Pancreas (tissue), 10 donors: Measurements from ENCODE around the gene TMUB1. TPM values are rescaled to one million over a fixed set of nuclear protein-coding genes. Genes with fewer than 3 reads are reported as not detected.

Experiments
- ATAC-seq, 4 donors: fragments of 200-7000 bp; cut with Tn5 transposase; one replicate each; pipeline versions ENCODE4 v1.8.0 to v1.9.1; 2020; ENCODE audit warnings: mild to moderate bottlenecking in 4 of 4, moderate library complexity in 4 of 4
- DNase-seq, 6 donors: peaks; one replicate each; pipeline ENCODE4 v3.0.0-alpha.2; 2020
- FAIRE-seq: peaks from 2 replicates; lab custom pipeline; 2012; peaks lifted over from hg19 to GRCh38; lab: Jason Lieb, UNC
- H3K27ac ChIP-seq, 4 donors: fragments of 200-600 bp; sonication (generic); 1 replicate in 3 of 4; 2 replicates in 1 of 4; pipeline versions ENCODE4 v1.5.0 to v1.8.0; 2020
- H3K27me3 ChIP-seq, 4 donors: fragments of 200-600 bp; one replicate each; pipeline ENCODE4 v1.8.0; 2021
- H3K36me3 ChIP-seq, 3 donors: fragments of 200-600 bp; sonication (generic) in 1 of 3; one replicate each; pipeline versions ENCODE4 v1.5.0 to v1.8.0; 2020 to 2021
- H3K4me1 ChIP-seq, 3 donors: fragments of 200-600 bp; one replicate each; pipeline ENCODE4 v1.8.0; 2021
- H3K4me3 ChIP-seq, 4 donors: fragments of 200-600 bp; sonication (generic) in 2 of 4; one replicate each; pipeline versions ENCODE4 v1.5.0 to v1.8.0; 2020 to 2021
- H3K9me3 ChIP-seq, 4 donors: fragments of 200-600 bp; one replicate each; pipeline ENCODE4 v1.8.0; 2021
- WGBS, 2 donors: extraction: QIAGEN DNeasy Blood & Tissue Kit; methylation state at CpG; one replicate each; pipeline ENCODE4 v1.1.7; 2013; 5-methylcytosine and 5-hydroxymethylcytosine counted together
- intact Hi-C, 3 donors: fragments of 100-400 bp; cut with DNase I; formaldehyde crosslinking; loops; one replicate each; pipeline versions ENCODE4 v1.11.1 to v1.14.2; 2022
- polyA plus RNA-seq, 2 donors: library from polyadenylated mRNA; stranded (reverse); fragments of 200-250 nt; gene quantifications; one replicate each; pipeline ENCODE4 v1.2.3, GENCODE V29; 2013
- total RNA-seq, 6 donors: library from RNA; stranded (reverse); fragmentation: NEBNext Ultra II Directional in 4 of 6; extraction: Animal tissue kit (Norgen Biotek cat#: 25700) in 4 of 6; gene quantifications; one replicate each; pipeline versions ENCODE4 v1.2.1 to v1.2.4, GENCODE V29; 2021 to 2023
- TF ChIP-seq, protein P1 (sequence below), 4 donors: fragments of 200-600 bp; sonication (generic) in 3 of 4; IDR thresholded peaks; one replicate each; pipeline versions ENCODE4 v1.5.0 to v1.8.0; 2021; ENCODE audit warnings: antibody characterized with exemption in 4 of 4
- donor health status: healthy with polysubstance abuse.
- donor health status: DM: no; HTN: no; CAD: no; lungs with moderate emphysema.
- donor health status: DM: no; HTN: no; CAD: no.
- donor health status: control.
- donor health status: control.
- donor health status: Bipolar disorder and iron deficiency.
- donor health status: DM: yes; HTN: yes; CAD: no.
- donor health status: DM: no; HTN: no; CAD: no.
- donor health status: DM: no; HTN: no; CAD: no.
- donor health status: DM: yes; HTN: yes; CAD: no.

TMUB1 gene, protein sequence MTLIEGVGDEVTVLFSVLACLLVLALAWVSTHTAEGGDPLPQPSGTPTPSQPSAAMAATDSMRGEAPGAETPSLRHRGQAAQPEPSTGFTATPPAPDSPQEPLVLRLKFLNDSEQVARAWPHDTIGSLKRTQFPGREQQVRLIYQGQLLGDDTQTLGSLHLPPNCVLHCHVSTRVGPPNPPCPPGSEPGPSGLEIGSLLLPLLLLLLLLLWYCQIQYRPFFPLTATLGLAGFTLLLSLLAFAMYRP
- total RNA-seq (10 to 100 TPM; 34.5 to 49.8 (median 39.3) TPM), polyA plus RNA-seq (100 to 1,000 TPM in 1 of 2 donors, 10 to 100 TPM in 1; 52.8 to 103 TPM)

DNA sequence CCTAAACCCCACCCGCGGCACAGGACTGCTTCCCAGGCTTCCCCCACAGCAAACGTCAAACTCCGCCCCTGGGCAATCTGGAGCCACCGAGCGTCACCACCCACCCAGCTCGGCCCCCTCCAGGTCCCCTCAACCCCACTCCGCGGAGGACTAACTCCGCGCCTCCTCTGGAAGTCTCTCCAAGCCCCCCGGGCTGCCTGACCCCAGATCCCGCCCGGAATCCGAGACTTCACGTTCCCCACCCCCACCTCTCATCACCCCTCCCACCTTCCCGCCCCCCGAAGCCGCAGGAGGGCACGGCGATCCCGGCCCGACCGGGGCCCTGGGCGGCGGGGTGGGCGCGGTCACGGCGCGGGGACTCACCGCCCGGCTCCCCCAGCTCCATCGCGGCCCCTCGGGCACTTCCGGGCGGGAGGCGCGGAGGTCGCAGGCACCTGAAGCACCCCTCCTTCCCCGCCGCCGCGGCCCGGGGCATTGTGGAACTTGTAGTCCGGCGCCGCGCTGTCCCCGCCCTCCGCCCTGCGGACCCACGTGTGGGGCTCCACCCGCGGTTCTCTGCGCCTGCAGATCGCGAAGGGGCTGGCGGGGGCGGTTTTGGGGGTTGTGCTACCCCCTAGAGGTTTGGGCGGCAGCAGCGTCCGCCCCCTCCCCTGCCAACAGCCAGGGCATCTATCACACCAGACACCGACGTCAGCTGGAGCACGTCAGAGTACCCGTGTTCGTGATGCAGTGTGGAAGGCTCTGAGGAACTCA, at the start of gene TMUB1:
TMUB1 (minus strand) TSS at position 423 of the 753 bp plus-strand sequence. CDS start 930 bp downstream, outside the sequence.
- intact Hi-C loops, result no loop called here

DNA sequence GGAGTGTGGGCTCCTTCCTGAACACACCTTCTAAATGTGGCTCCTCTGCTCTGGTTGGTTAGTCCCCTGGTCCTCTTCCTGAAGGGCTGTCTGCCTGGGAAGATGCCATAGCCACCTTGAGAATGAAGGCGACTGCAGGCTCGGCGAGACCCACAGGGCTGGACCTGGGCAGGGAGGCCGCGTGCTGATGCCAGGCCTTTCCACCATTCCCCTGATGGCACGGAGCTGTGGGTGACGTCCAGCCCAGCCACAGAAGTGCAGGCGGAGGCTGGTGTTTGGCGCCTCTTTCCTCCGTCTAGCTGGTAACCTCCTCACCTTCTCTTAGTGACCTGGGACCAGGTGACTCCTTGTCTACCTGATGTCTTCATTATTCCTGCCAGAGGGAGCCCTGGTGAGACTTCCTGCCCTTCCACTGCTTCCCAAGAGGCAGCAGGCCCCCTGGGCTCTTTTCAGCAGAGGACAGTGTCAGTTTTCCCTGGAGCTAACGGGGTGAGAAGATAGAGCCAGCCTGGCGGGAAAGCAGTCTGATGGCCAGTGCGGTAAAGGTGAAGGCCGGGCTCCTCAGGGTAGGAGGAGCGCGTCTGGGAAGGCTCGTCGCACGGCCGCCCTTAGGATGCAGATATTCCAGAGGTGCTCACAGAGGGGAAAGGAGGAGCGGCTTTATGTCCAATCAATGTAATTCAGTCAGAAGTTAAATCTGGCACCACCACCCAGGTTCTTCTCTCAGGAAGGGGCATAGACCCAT, 49.3 kb upstream of the TMUB1 start:
- Histone ChIP-seq H3K4me3 (no peak overlapping the region), H3K9me3 (no peaks in the 10 kb centered on the region), H3K4me1 (no peaks in the 10 kb centered on the region), H3K27me3 (no peaks in the 10 kb centered on the region), H3K27ac (no peak overlapping the region), H3K36me3 (peaks cover 0 to 47% (median 0%) of the 10 kb centered on the region in 3 donors)
- intact Hi-C loops, result no loop called here
- DNase-seq (peak in 3 of 6 donors; percentile 1 to 45 (median 7)), FAIRE-seq (no peak), ATAC-seq (no peak)
- TF ChIP-seq, protein P1, sequence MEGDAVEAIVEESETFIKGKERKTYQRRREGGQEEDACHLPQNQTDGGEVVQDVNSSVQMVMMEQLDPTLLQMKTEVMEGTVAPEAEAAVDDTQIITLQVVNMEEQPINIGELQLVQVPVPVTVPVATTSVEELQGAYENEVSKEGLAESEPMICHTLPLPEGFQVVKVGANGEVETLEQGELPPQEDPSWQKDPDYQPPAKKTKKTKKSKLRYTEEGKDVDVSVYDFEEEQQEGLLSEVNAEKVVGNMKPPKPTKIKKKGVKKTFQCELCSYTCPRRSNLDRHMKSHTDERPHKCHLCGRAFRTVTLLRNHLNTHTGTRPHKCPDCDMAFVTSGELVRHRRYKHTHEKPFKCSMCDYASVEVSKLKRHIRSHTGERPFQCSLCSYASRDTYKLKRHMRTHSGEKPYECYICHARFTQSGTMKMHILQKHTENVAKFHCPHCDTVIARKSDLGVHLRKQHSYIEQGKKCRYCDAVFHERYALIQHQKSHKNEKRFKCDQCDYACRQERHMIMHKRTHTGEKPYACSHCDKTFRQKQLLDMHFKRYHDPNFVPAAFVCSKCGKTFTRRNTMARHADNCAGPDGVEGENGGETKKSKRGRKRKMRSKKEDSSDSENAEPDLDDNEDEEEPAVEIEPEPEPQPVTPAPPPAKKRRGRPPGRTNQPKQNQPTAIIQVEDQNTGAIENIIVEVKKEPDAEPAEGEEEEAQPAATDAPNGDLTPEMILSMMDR (IDR thresholded peaks at IDR 0.05), result no peak
- 93 to 96% methylated on average over 21 of the region's 21 CpGs for WGBS, 2 donors

More for the DNA sequence above, at the start of gene TMUB1:
- ATAC-seq (peak; percentile 18 to 45 (median 32)), FAIRE-seq (no peak), DNase-seq (peak; percentile 75 to 93 (median 84))
- H3K27ac ChIP-seq, result peak within 1 kb of the TSS; percentile 53 to 86 (median 85)
- TF ChIP-seq, protein P1 (IDR thresholded peaks at IDR 0.05), result no peak
- no peaks in the 10 kb centered on the region for H3K36me3 ChIP-seq
- WGBS, 2 donors, result 0 to 1% methylated on average over 44 to 69 of the region's 69 CpGs
- H3K27me3 ChIP-seq, result no peaks in the 10 kb centered on the region
- H3K4me3 ChIP-seq, result peak within 1 kb of the TSS; percentile 53 to 99 (median 92)
- H3K4me1 ChIP-seq, result peaks cover 29 to 40% (median 32%) of the 10 kb centered on the region in 3 donors
- H3K9me3 ChIP-seq, result no peaks in the 10 kb centered on the region

DNA sequence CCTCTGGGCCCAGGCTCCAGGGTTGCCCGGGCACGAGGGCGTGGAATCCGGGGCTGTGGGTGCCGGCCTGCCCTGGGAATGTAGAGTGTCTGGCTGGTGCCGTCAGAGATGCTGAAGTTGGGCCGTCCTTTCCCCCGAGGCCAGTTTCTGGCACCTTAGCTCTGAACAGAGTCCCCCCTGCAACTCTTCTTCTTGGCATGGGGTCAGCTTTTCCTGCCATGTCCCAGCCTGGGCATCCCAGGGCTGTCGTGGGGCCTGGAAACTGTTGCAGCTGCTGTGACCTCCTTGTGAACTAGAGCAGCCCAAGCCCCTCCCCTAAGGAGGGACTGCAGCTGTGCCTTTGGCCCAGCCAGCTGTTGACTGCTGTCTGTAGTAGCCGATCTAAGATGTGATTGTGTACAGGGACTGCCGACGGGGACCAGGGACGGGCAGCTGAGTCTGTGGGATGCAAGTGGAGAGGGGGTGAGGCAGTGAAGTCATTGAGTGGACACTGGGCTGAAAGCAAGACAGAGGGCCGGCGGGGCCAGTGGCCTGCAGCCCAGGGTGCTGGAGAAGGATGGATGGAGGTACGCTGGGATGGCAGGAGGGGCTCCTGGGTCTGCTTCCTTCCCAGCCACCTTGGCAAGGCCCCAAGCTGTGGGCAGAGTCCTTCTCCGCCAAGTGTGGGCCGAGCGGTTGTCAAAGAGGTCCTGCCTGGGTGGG, 48.5 kb upstream of the TMUB1 start:
- 79 to 84% methylated on average over 18 to 19 of the region's 19 CpGs for whole genome bisulfite sequencing, 2 donors
- Histone ChIP-seq H3K27ac (no peak overlapping the region), H3K4me3 (no peak overlapping the region), H3K4me1 (no peaks in the 10 kb centered on the region), H3K36me3 (peaks cover 0 to 47% (median 0%) of the 10 kb centered on the region in 3 donors), H3K27me3 (no peaks in the 10 kb centered on the region), H3K9me3 (no peaks in the 10 kb centered on the region)
- TF ChIP-seq, protein P1 (IDR thresholded peaks at IDR 0.05), result no peak
- FAIRE-seq (no peak), DNase-seq (peak in 2 of 6 donors; percentile 28 to 56), ATAC-seq (peak in 2 of 4 donors; percentile 11 to 31)
- intact Hi-C loops, result no loop called here

DNA sequence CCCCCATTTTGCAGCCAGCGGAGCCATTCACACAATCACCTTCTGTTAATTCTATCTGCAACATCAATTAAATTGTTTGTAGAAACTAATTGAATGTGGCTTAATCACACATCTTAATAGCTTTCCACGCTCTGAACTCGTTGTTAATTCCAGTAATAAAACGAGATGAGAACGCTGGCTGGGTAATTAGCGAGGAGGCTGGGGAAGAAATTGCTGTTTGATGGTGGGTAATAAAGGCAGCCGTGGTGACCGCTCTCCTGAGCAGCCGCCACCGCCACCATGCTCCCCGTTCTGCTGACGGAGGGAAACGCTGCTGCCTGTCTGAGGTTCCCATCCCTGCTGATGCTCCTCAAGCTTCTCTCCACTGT, 47.9 kb upstream of the TMUB1 start:
- DNase-seq (no peak), FAIRE-seq (no peak), ATAC-seq (no peak)
- H3K36me3 ChIP-seq, result peaks cover 0 to 45% (median 0%) of the 10 kb centered on the region in 3 donors
- TF ChIP-seq, protein P1 (IDR thresholded peaks at IDR 0.05), result no peak
- 87 to 92% methylated on average over 13 of the region's 13 CpGs for WGBS, 2 donors
- intact Hi-C loops, result no loop called here
- H3K9me3 ChIP-seq, result no peaks in the 10 kb centered on the region
- no peaks in the 10 kb centered on the region for H3K4me1 ChIP-seq
- no peak overlapping the region for H3K27ac ChIP-seq
- no peaks in the 10 kb centered on the region for H3K27me3 ChIP-seq
- no peak overlapping the region for H3K4me3 ChIP-seq
